Measurements from ENCODE around the gene ARL4C.
A peak's percentile ranks its signal among the peaks of the same experiment; 100 is the strongest.

ARL4C gene

DNA sequence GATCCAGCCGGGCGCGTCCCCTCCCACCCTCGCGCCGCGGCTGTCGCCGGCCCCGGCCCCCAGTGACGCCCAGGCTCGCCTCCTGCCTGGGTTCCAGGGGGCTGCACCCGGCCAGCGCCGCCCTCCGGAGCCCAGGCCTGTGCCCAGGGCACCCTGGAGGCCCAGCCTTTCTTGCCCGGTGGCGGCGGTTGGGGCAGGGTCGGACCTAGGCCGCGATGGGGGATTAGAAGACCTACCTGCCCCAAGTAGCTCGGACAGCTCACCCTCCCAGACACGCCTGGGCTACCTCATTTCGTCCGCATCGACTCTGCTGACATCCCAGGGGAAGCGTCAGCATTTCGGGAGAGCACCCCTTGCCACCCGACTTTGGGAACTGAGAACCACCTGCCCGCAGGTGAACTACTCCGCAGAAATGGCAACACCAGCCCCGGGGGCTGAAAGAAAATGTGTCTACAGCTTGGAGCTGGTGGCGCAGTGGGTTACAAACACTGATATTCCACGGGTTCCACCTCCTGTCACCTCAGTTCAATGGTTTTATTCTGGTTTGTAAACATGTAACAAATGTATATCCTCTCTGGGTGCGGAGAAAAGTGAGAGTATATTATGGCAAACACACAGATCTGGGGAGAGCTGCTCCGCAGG, 834 bp upstream of the ARL4C start:
- DNase-seq = no peak

DNA sequence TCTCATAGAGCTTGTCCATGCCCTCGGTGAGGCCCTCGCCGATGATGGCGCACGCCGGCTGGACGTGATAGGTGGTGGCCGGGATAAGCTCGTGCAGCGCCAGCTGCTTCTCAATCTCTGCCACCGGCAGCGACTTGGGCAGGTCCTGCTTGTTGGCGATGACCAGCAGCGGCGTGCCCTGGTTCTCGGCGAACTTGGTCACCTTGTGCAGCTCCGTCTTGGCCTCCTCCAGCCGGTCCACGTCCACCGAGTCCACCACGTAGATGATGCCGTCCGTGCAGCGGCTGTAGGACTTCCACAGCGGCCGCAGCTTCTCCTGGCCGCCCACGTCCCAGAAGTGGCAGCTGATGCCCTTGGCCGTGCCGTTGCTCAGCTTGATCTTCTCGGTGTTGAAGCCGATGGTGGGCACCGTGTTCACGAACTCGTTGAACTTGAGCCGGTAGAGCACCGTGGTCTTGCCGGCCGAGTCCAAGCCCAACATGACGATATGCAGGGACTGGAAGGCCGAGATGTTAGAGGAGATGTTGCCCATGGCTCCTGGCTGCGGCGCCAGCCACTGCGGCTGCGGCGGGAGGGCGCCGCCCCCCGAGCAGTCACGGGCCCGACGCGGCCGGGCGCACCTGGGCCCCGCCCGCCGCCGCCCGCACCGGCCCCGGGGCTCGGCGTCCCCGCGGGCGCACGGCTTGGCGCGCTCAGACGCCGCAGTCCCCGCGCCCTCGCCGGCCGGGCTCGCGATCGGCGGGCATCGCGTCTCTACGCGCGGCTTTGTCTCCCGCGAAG, 636 bp downstream of the ARL4C start:
- DNase-seq = peak; percentile 54

DNA sequence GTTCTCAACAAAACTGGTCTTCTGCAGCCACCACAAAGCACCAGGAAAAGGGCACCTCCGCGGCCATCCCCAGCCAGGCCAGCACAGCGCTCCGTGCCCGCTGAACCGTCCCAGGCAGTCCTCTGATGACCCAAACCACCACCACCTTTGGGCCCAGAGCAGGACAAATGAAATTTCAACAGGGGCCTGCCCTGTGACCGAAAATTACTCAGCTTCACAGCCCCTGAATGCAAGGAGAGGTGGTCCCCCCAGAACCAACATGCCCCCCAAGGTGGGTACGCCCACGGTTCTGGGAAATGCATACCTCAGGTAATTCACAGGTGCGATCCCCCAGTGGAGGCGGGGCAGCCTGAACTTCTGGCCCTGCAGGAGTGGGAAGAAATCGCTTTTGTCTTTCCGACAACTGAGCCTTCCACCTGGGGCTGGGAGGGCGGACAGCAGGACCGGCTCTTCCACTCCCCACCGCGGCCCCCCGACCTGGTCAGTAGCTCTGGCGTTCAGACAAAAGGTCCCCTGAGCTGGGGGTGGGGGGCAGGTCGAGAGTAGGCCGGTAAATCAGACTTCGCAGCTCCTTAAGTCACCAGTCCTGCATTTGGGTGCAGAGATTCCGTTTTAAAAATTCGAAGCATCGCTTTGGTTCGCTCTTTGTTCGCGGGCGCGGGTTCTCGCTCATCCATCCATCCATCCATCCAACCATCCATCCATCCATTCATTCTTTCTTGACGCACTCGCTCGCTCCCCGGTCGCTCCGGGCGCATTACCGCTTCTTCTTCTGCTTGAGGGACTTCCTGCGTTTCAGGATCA, 1.4 kb downstream of the ARL4C start:
- DNase-seq = no peak

- DNase-seq = peak; percentile 43
These were observed 2.3 kb downstream of the ARL4C start for GRCh38 chr2:234494361-234495250.

- DNase-seq = no peak
These were observed 3.1 kb downstream of the ARL4C start for GRCh38 chr2:234493796-234494195.

DNA sequence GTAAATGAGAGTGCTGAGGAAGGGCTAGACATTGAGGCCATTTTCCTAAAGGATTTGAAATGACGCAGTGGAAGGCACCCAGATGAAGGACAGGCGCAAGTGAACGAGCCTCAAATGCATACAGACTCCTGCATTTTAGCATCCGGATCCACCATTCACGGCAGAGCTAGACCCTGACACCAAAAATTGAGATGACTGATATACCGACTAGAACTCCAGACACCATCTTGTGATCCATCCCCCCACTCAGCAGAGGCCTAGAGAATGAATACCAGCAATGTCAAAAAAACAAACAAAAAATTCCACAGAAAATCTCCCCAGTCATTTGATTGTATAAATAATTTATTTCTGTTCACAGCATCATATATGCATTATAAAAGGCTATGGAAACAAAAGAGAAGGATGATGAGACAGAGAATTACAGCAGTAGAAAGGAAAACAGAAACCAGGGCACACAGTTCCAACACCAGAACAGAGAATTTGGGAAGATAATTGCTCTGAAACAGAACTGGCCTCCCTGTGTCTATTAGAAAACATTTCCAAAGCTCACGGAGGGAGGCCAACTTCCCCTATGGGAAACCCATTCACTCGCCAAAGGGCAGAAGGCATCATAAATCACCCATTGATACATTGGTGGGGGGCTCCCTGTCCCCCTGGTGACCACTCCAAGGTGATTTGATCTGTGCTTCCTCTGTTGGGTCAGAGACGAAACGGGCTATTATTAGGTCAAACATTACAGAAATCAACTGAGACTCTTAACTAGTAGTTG, 4.0 kb downstream of the ARL4C start:
- no peak for DNase-seq

DNA sequence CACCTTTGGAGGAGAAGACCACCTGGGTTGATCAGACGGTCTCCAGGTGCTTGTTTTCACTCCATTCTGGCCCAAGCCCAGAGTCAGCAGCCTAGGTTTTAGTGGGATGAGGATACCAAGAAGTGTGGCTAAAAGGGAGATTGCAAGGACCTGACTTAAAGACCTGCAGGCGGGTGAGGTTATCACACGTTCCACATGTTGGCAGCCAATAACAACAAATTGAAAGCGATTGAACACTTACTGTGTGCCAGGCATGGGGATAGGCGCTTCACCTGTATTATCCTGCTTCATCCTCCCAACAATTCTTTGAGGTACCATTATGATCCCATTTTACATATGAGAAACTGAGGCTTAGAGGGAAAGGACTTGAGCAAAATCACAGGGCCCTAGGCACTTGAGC, 5.0 kb downstream of the ARL4C start:
- DNase-seq = no peak

GRCh38 chr2:234491281-234491680, 5.6 kb downstream of the ARL4C start:
- no peak for DNase-seq

DNA sequence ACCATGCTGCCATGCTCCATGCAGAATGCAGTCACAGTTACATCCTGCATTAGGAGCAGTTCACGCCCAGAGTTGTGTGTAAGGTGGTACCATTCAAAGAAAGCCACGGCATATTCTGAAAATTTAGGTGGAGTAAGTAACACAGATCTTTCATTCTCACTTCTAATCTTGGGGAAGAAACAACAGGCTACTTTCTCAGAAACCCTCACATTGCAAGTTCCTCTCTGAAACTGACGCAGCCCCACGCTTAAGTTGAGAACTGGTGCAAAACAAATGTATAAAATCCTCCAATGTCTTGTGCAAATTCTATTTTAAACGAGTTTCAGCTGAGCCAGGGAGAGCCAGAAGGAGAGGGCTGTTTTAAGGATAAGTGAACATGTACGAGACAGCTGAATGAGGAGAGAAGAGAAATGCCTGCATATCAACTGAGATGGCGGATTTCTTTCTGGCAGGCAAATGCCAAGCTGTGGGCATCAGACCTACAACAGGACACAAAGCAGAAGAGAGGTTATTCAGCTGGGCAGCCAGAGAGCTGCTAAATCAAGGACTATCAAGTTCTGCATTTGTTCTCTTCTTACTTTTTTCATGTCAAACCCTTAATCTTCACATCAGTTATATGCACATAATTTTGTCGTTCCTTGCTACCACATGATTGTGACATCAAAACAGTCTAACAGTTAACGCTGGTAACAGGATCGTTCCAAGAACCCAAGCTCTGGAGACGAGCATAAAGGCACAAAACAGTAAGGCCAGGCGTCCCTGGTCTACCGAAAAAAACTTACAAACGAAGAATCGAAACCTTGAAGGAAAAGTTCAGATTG, 6.4 kb downstream of the ARL4C start:
- DNase-seq = no peak

GRCh38 chr2:234488913-234489451, 7.9 kb downstream of the ARL4C start:
- no peak for DNase-seq

GRCh38 chr2:234488486-234488885, 8.4 kb downstream of the ARL4C start:
- DNase-seq = no peak

- DNase-seq = no peak
These were observed 9.5 kb downstream of the ARL4C start for GRCh38 chr2:234487356-234487755.

- DNase-seq = no peak
These were observed 13.2 kb downstream of the ARL4C start for GRCh38 chr2:234483568-234484251.

DNA sequence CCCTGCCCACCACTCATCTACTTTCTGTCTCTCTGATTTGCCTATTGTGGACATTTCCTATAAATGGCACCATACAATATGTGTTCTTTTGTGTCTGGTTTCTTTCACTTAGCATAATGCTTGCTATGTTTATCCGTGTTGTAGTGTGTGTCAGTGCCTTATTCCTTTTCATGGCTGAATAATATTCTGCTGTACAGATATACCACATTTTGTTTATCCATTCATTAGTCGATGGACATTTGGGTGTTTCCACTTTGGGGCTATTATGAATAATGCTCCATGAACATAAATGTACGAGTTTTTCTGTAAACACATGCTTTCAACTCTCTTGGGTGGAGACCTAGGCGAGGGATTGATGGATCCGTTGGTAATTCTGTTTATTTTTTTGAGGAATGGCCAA, 15.6 kb downstream of the ARL4C start:
- no peak for DNase-seq

- DNase-seq = no peak
These were observed 16.5 kb downstream of the ARL4C start for GRCh38 chr2:234480337-234480736.

- no peak for DNase-seq
These were observed 17.4 kb downstream of the ARL4C start for GRCh38 chr2:234479465-234479864.

- no peak for DNase-seq
These were observed 18.6 kb downstream of the ARL4C start for GRCh38 chr2:234478121-234478858.

- DNase-seq = no peak
These were observed 20.1 kb downstream of the ARL4C start for GRCh38 chr2:234476766-234477165.

DNA sequence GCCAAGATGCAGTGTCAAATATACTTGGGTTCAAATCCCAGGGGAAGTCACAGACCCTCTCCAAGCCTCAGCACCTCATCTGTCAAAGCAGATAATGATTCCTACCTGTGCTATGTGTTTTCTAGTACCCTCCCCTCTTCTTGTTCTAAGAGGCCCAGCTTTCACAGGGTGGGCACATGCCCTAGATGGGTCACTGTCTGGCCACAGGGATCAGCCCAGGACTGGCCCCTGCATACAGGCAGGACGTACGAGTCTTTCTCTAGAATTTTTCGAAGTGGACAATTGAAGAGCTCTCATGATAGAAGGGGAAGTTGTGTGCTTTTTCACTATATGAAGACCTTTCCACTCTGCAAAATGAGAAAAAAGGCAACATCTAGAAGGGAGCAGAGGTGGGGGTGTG, 22.2 kb downstream of the ARL4C start:
- DNase-seq = no peak
